Measurements from ENCODE around the gene BTBD16. TPM values are rescaled to one million over a fixed set of nuclear protein-coding genes. Genes with fewer than 3 reads are reported as not detected.

The BTBD16 gene
- total RNA-seq, 1 experiment from 2014 or later, result not detected

DNA sequence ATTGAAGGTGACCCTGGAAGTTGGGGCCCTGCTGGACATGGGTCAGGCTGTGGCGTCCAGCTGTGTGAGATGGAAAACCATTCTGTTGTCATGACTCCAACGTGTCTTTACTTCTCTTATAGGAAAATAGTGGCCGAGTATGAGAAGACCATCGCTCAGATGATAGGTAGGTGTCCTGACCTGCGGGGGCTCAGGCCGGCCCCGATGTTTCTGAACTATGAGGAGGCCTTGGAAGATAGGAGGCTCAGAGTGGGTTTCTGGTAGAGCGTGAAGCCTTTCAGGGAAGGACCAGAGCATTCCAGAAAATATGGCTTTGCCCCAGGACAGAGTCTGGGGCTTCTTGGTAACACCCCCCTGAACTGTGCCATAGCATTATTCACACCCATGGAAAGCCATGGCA is 29.3 kb upstream of the BTBD16 start:
- TF ChIP-seq, protein P1, sequence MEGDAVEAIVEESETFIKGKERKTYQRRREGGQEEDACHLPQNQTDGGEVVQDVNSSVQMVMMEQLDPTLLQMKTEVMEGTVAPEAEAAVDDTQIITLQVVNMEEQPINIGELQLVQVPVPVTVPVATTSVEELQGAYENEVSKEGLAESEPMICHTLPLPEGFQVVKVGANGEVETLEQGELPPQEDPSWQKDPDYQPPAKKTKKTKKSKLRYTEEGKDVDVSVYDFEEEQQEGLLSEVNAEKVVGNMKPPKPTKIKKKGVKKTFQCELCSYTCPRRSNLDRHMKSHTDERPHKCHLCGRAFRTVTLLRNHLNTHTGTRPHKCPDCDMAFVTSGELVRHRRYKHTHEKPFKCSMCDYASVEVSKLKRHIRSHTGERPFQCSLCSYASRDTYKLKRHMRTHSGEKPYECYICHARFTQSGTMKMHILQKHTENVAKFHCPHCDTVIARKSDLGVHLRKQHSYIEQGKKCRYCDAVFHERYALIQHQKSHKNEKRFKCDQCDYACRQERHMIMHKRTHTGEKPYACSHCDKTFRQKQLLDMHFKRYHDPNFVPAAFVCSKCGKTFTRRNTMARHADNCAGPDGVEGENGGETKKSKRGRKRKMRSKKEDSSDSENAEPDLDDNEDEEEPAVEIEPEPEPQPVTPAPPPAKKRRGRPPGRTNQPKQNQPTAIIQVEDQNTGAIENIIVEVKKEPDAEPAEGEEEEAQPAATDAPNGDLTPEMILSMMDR (conservative IDR thresholded peaks at IDR 0.05), result no peak
- H3K23ac ChIP-seq (ENCODE audit: insufficient read length, low read depth, low read length), result no peak overlapping the region
- Mint-ChIP-seq H3K4me1 (peaks cover 11 to 15% of the 10 kb centered on the region in 2 experiments), H3K27ac (peak overlapping the region in 1 of 3 experiments; percentile 23; a peak in 1 of 7 replicates), H3K4me3 (no peak overlapping the region), H3K9me3 (no peaks in the 10 kb centered on the region), H3K36me3 (ENCODE audit: insufficient read depth in 1 of 3, low read depth in 3 of 3) (peaks cover 35 to 73% (median 51%) of the 10 kb centered on the region in 3 experiments), H3K27me3 (ENCODE audit: low read depth) (no peaks in the 10 kb centered on the region)
- H2AK5ac ChIP-seq (ENCODE audit: insufficient read length, low read length), result no peak overlapping the region
- H3K4me1 ChIP-seq (ENCODE audit: insufficient read depth, low read length), result no peaks in the 10 kb centered on the region
- no peak overlapping the region for H4K8ac ChIP-seq (replicated peaks; ENCODE audit: insufficient read length, low read depth, low read length)
- H3K4me2 ChIP-seq (ENCODE audit: insufficient read depth, insufficient read length, low read length), result no peak overlapping the region
- H4K20me1 ChIP-seq (ENCODE audit: control insufficient read depth, insufficient read depth, insufficient read length), result no peaks in the 10 kb centered on the region
- no peaks in the 10 kb centered on the region for H3K79me2 ChIP-seq (ENCODE audit: insufficient read depth, low read length)
- no peak overlapping the region for H3K18ac ChIP-seq (ENCODE audit: insufficient read length, low read depth, low read length)
- H2BK15ac ChIP-seq (ENCODE audit: low read depth, low read length), result no peak overlapping the region
- no peak overlapping the region for H3K4ac ChIP-seq (ENCODE audit: low read depth, low read length)
- no peak overlapping the region for H4K91ac ChIP-seq (ENCODE audit: insufficient read length, low read depth, low read length)
- no peak overlapping the region for H3T11ph ChIP-seq (ENCODE audit: low read length)
- H3K23me2 ChIP-seq (ENCODE audit: insufficient read length, low read depth, low read length, poor library complexity, severe bottlenecking), result no peaks in the 10 kb centered on the region
- no peaks in the 10 kb centered on the region for H3K27me3 ChIP-seq (ENCODE audit: insufficient read depth, low read length)
- no peak overlapping the region for H3K27ac ChIP-seq (ENCODE audit: insufficient read length, low read depth, low read length)
- H3K79me1 ChIP-seq (ENCODE audit: insufficient read depth, low read depth, low read length, poor library complexity, severe bottlenecking), result no peaks in the 10 kb centered on the region
- no peak overlapping the region for H2BK5ac ChIP-seq (ENCODE audit: insufficient read length, low read length)
- H3K9me3 ChIP-seq (ENCODE audit: control insufficient read depth, low read depth, low read length), result no peaks in the 10 kb centered on the region
- no peak overlapping the region for H2BK120ac ChIP-seq (ENCODE audit: low read depth, low read length, poor library complexity, severe bottlenecking)
- no peak overlapping the region for H2AFZ ChIP-seq (ENCODE audit: low read length)
- H2BK12ac ChIP-seq (ENCODE audit: insufficient read length, low read depth, low read length), result no peak overlapping the region
- no CpG with 5 or more reads among the region's 8 CpGs for WGBS (ENCODE audit: extremely low coverage, insufficient read length, low lambda C conversion rate)
- no peak for DNase-seq
- no peak overlapping the region for H3K56ac ChIP-seq (ENCODE audit: insufficient read length, low read depth, low read length)
- H2BK20ac ChIP-seq (ENCODE audit: low read depth, low read length, poor library complexity, severe bottlenecking), result no peak overlapping the region
- H3K9ac ChIP-seq (ENCODE audit: extremely low read depth, insufficient read length, low read length), result no peak overlapping the region
- H4K5ac ChIP-seq (ENCODE audit: insufficient read length, low read depth, low read length), result no peak overlapping the region
- H3K14ac ChIP-seq (ENCODE audit: insufficient read depth, low read length), result no peak overlapping the region
